ENCODE results near the gene KRT3. TPM values are rescaled to one million over a fixed set of nuclear protein-coding genes. Genes with fewer than 3 reads are reported as not detected.

KRT3 gene
- total RNA-seq, 1 experiment from 2014 or later, result not detected

- CTCF ChIA-PET, result no interaction called here
- ATAC-seq, result no peak
- peaks cover 64% of the 10 kb centered on the region for H3K27me3 ChIP-seq (ENCODE audit: insufficient read depth, low read length)
- no peaks in the 10 kb centered on the region for H3K4me1 ChIP-seq (ENCODE audit: control insufficient read depth in 1 of 2, insufficient read depth in 2 of 2, low read length in 2 of 2)
- no peak overlapping the region for H3K27ac ChIP-seq (ENCODE audit: low read depth, low read length)
- no peaks in the 10 kb centered on the region for H3K9me3 ChIP-seq (ENCODE audit: control insufficient read depth in 1 of 2, insufficient read depth in 1 of 2, low read depth in 1 of 2, low read length in 2 of 2)
- H3K4me3 ChIP-seq (replicated peaks in 1 of 2; ENCODE audit: low read depth in 1 of 2, low read length in 2 of 2), result no peak overlapping the region
- no peaks in the 10 kb centered on the region for H3K9me2 ChIP-seq (ENCODE audit: insufficient read depth)
- RAD21 ChIA-PET (ENCODE audit: low non-redundant PET in 1 of 2, low total read pairs in 2 of 2, uncharacterized antibody in 2 of 2, unreplicated experiment in 2 of 2), result no interaction called here
- intact Hi-C loops (cut with micrococcal nuclease), result no loop called here
- POLR2A ChIA-PET, result no interaction called here
- no peak for DNase-seq (ENCODE audit: low read depth, low spot score)
- H3K79me2 ChIP-seq (ENCODE audit: insufficient read depth, low read length), result no peaks in the 10 kb centered on the region
- no peak overlapping the region for H3K4me2 ChIP-seq (ENCODE audit: low read length)
- H2AFZ ChIP-seq (ENCODE audit: low read depth, low read length, poor library complexity, severe bottlenecking), result no peak overlapping the region
- no TSS peak for BruUV-seq (replicated peaks)
- TF ChIP-seq SRF (IDR thresholded peaks at IDR 0.05; ENCODE audit: low read depth) (no peak), RAD21 (IDR thresholded peaks at IDR 0.05; ENCODE audit: low read depth) (no peak), POLR2AphosphoS5 (IDR thresholded peaks at IDR 0.05; ENCODE audit: low read depth, low read length) (no peak)
- no peaks in the 10 kb centered on the region for H4K20me1 ChIP-seq (ENCODE audit: insufficient read depth)
- H3K36me3 ChIP-seq (ENCODE audit: control insufficient read depth in 1 of 2, insufficient read depth in 2 of 2, low read length in 2 of 2), result no peaks in the 10 kb centered on the region
- H3K9ac ChIP-seq (ENCODE audit: low read length), result no peak overlapping the region
Measured at GRCh38 chr12:52756281-52756960, 39.5 kb downstream of the KRT3 start.

- no peak for TF ChIP-seq RAD21 (IDR thresholded peaks at IDR 0.05; ENCODE audit: low read depth)
- no peak for TF ChIP-seq JUND (IDR thresholded peaks at IDR 0.05)
- TF ChIP-seq EZH2 (IDR thresholded peaks at IDR 0.05), result no peak
- no peak for TF ChIP-seq TCF7L2 (IDR thresholded peaks at IDR 0.05; ENCODE audit: borderline replicate concordance, extremely low read depth, insufficient read depth, insufficient read length)
- TF ChIP-seq POLR2A (IDR thresholded peaks at IDR 0.05; ENCODE audit: borderline replicate concordance, extremely low read depth, insufficient read depth, insufficient read length), result no peak
- TF ChIP-seq ZNF274 (IDR thresholded peaks at IDR 0.05; ENCODE audit: low read depth, low read length), result no peak
- TF ChIP-seq POLR2AphosphoS5 (IDR thresholded peaks at IDR 0.05; ENCODE audit: low read depth, low read length), result no peak
- TF ChIP-seq CBX3 (IDR thresholded peaks at IDR 0.05; ENCODE audit: low read depth), result no peak
- no peak for TF ChIP-seq EZH2phosphoT487 (IDR thresholded peaks at IDR 0.05; ENCODE audit: borderline replicate concordance)
- TF ChIP-seq MAX (IDR thresholded peaks at IDR 0.05), result no peak
- no peak for TF ChIP-seq ZFX (IDR thresholded peaks at IDR 0.05)
- TF ChIP-seq ZBTB33 (IDR thresholded peaks at IDR 0.05; ENCODE audit: extremely low read depth, insufficient replicate concordance, low read length), result no peak
- no peak for TF ChIP-seq SIN3A (IDR thresholded peaks at IDR 0.05; ENCODE audit: low read depth)
- no peak for TF ChIP-seq YY1 (IDR thresholded peaks at IDR 0.05; ENCODE audit: extremely low read depth, insufficient replicate concordance, low read depth, low read length)
- CTCF ChIA-PET, result no interaction called here
- RAD21 ChIA-PET (ENCODE audit: low non-redundant PET in 1 of 2, low total read pairs in 2 of 2, uncharacterized antibody in 2 of 2, unreplicated experiment in 2 of 2), result no interaction called here
- POLR2A ChIA-PET, result no interaction called here
- Histone ChIP-seq H3K9me3 (ENCODE audit: control insufficient read depth in 1 of 2, insufficient read depth in 1 of 2, low read depth in 1 of 2, low read length in 2 of 2) (no peaks in the 10 kb centered on the region), H3K27me3 (ENCODE audit: insufficient read depth, low read length) (peaks cover 72% of the 10 kb centered on the region), H4K20me1 (ENCODE audit: insufficient read depth) (no peaks in the 10 kb centered on the region), H2AFZ (ENCODE audit: low read depth, low read length, poor library complexity, severe bottlenecking) (no peak overlapping the region), H3K27ac (ENCODE audit: low read depth, low read length) (no peak overlapping the region), H3K9ac (ENCODE audit: low read length) (no peak overlapping the region), H3K9me2 (ENCODE audit: insufficient read depth) (no peaks in the 10 kb centered on the region), H3K4me3 (replicated peaks in 1 of 2; ENCODE audit: low read depth in 1 of 2, low read length in 2 of 2) (no peak overlapping the region), H3K36me3 (ENCODE audit: control insufficient read depth in 1 of 2, insufficient read depth in 2 of 2, low read length in 2 of 2) (no peaks in the 10 kb centered on the region), H3K79me2 (ENCODE audit: insufficient read depth, low read length) (no peaks in the 10 kb centered on the region), H3K4me1 (ENCODE audit: control insufficient read depth in 1 of 2, insufficient read depth in 2 of 2, low read length in 2 of 2) (no peaks in the 10 kb centered on the region), H3K4me2 (ENCODE audit: low read length) (no peak overlapping the region)
- BruUV-seq (replicated peaks), result no TSS peak
- ATAC-seq, result no peak
- intact Hi-C loops (cut with micrococcal nuclease), result no loop called here
- no peak for DNase-seq (ENCODE audit: low read depth, low spot score)
Measured at GRCh38 chr12:52755533-52755932, 40.4 kb downstream of the KRT3 start.

All from HCT116 (cell line).